Measurements from ENCODE around the gene MTHFR. TPM values are rescaled to one million over a fixed set of nuclear protein-coding genes. Genes with fewer than 3 reads are reported as not detected.

The MTHFR gene
- total RNA-seq, 1 experiment from 2014 or later = 18.2 TPM

- Mint-ChIP-seq H3K27me3 (ENCODE audit: low read depth) (no peaks in the 10 kb centered on the region), H3K4me3 (no peak overlapping the region), H3K27ac (no peak overlapping the region; a peak in 1 of 7 replicates), H3K4me1 (no peaks in the 10 kb centered on the region), H3K9me3 (no peaks in the 10 kb centered on the region), H3K36me3 (ENCODE audit: insufficient read depth in 1 of 3, low read depth in 3 of 3) (peaks cover 35 to 94% (median 81%) of the 10 kb centered on the region in 3 experiments; a peak in 6 of 7 replicates)
- H3K4ac ChIP-seq (ENCODE audit: low read depth, low read length) = no peak overlapping the region
- no peak overlapping the region for H3K14ac ChIP-seq (ENCODE audit: insufficient read depth, low read length)
- H4K8ac ChIP-seq (replicated peaks; ENCODE audit: insufficient read length, low read depth, low read length) = no peak overlapping the region
- no peaks in the 10 kb centered on the region for H3K23me2 ChIP-seq (ENCODE audit: insufficient read length, low read depth, low read length, poor library complexity, severe bottlenecking)
- no peaks in the 10 kb centered on the region for H3K79me1 ChIP-seq (ENCODE audit: insufficient read depth, low read depth, low read length, poor library complexity, severe bottlenecking)
- H3K27me3 ChIP-seq (ENCODE audit: insufficient read depth, low read length) = no peaks in the 10 kb centered on the region
- no peak overlapping the region for H3K56ac ChIP-seq (ENCODE audit: insufficient read length, low read depth, low read length)
- H2BK15ac ChIP-seq (ENCODE audit: low read depth, low read length) = no peak overlapping the region
- no peaks in the 10 kb centered on the region for H3K79me2 ChIP-seq (ENCODE audit: insufficient read depth, low read length)
- H3T11ph ChIP-seq (ENCODE audit: low read length) = no peak overlapping the region
- no CpG with 5 or more reads among the region's 11 CpGs for WGBS (ENCODE audit: extremely low coverage, insufficient read length, low lambda C conversion rate)
- H4K91ac ChIP-seq (ENCODE audit: insufficient read length, low read depth, low read length) = no peak overlapping the region
- peak; percentile 36 for DNase-seq
- no peaks in the 10 kb centered on the region for H4K20me1 ChIP-seq (ENCODE audit: control insufficient read depth, insufficient read depth, insufficient read length)
- H2BK120ac ChIP-seq (ENCODE audit: low read depth, low read length, poor library complexity, severe bottlenecking) = no peak overlapping the region
- H3K9ac ChIP-seq (ENCODE audit: extremely low read depth, insufficient read length, low read length) = no peak overlapping the region
- no peaks in the 10 kb centered on the region for H3K4me1 ChIP-seq (ENCODE audit: insufficient read depth, low read length)
- H3K27ac ChIP-seq (ENCODE audit: insufficient read length, low read depth, low read length) = no peak overlapping the region
- H2BK12ac ChIP-seq (ENCODE audit: insufficient read length, low read depth, low read length) = no peak overlapping the region
- H3K4me2 ChIP-seq (ENCODE audit: insufficient read depth, insufficient read length, low read length) = no peak overlapping the region
- no peak overlapping the region for H2AFZ ChIP-seq (ENCODE audit: low read length)
- no peak overlapping the region for H2BK20ac ChIP-seq (ENCODE audit: low read depth, low read length, poor library complexity, severe bottlenecking)
- no peak overlapping the region for H4K5ac ChIP-seq (ENCODE audit: insufficient read length, low read depth, low read length)
- no peak overlapping the region for H2BK5ac ChIP-seq (ENCODE audit: insufficient read length, low read length)
- TF ChIP-seq CTCF (conservative IDR thresholded peaks at IDR 0.05) = no peak
- no peak overlapping the region for H2AK5ac ChIP-seq (ENCODE audit: insufficient read length, low read length)
- H3K18ac ChIP-seq (ENCODE audit: insufficient read length, low read depth, low read length) = no peak overlapping the region
- no peaks in the 10 kb centered on the region for H3K9me3 ChIP-seq (ENCODE audit: control insufficient read depth, low read depth, low read length)
- H3K23ac ChIP-seq (ENCODE audit: insufficient read length, low read depth, low read length) = no peak overlapping the region
These were observed 32.1 kb upstream of the MTHFR start for GRCh38 chr1:11837767-11838348.
